Prostate gland (tissue), 2 donors: ENCODE data around the gene CDH22. TPM values are rescaled to one million over a fixed set of nuclear protein-coding genes. Genes with fewer than 3 reads are reported as not detected.

Source experiments
- DNase-seq: peaks from one replicate; pipeline ENCODE4 v3.0.0-alpha.2; 2019; ENCODE audit warnings: low spot score
- H3K27ac ChIP-seq, 2 donors: fragments of 200-600 bp; sonication (generic); 2 replicates each; pipeline ENCODE4 v1.5.1; 2017 to 2019
- H3K27me3 ChIP-seq: fragments of 200-600 bp; sonication (generic); replicated peaks from 2 replicates; pipeline ENCODE4 v1.5.1; 2019; ENCODE audit not compliant: insufficient read depth
- H3K36me3 ChIP-seq, 2 donors: fragments of 200-600 bp; sonication (generic); 1 replicate in 1 of 2; 2 replicates in 1 of 2; pipeline versions ENCODE4 v1.5.1 to v1.8.1; 2017 to 2019
- H3K4me1 ChIP-seq: fragments of 200-600 bp; sonication (generic); replicated peaks from 2 replicates; pipeline ENCODE4 v1.5.1; 2019
- H3K4me3 ChIP-seq, 2 donors: fragments of 200-600 bp; sonication (generic); 2 replicates each; pipeline ENCODE4 v1.5.1; 2017 to 2019
- H3K9me3 ChIP-seq: fragments of 200-600 bp; sonication (generic); 2 replicates; pipeline ENCODE4 v1.5.1; 2017
- CTCF ChIP-seq, 4 experiments: fragments of 200-600 bp in 2 of 4; fragments of 450-650 bp in 2 of 4; sonication (generic) in 2 of 4; IDR thresholded peaks; 1 replicate in 3 of 4; 2 replicates in 1 of 4; pipeline ENCODE4 v1.5.1; 2016 to 2019; ENCODE audit warnings: antibody characterized with exemption in 4 of 4, mild to moderate bottlenecking in 2 of 4, moderate library complexity in 2 of 4
- POLR2A ChIP-seq: fragments of 450-650 bp; IDR thresholded peaks from one replicate; pipeline ENCODE4 v1.6.1; 2016; ENCODE audit warnings: antibody characterized with exemption, mild to moderate bottlenecking
- POLR2AphosphoS5 ChIP-seq: sonication (generic); formaldehyde crosslinking; IDR thresholded peaks from one replicate; pipeline ENCODE4 v1.6.1; 2017; ENCODE audit warnings: antibody characterized with exemption
- WGBS: methylation state at CpG from one replicate; pipeline ENCODE4 v1.1.5; 2018; 5-methylcytosine and 5-hydroxymethylcytosine counted together
- intact Hi-C: fragments of 100-400 bp; cut with DNase I; formaldehyde crosslinking; loops from one replicate; pipeline ENCODE4 v1.14.2; 2022
- total RNA-seq, 2 donors: library from RNA; depleted of rRNA; stranded (reverse); fragments of >200 nt; gene quantifications; one replicate each; pipeline ENCODE4 v1.1.0, GENCODE V29; 2016

CDH22 gene
- total RNA-seq, 2 donors from 2014 or later = 1.9 to 3.3 TPM

DNA sequence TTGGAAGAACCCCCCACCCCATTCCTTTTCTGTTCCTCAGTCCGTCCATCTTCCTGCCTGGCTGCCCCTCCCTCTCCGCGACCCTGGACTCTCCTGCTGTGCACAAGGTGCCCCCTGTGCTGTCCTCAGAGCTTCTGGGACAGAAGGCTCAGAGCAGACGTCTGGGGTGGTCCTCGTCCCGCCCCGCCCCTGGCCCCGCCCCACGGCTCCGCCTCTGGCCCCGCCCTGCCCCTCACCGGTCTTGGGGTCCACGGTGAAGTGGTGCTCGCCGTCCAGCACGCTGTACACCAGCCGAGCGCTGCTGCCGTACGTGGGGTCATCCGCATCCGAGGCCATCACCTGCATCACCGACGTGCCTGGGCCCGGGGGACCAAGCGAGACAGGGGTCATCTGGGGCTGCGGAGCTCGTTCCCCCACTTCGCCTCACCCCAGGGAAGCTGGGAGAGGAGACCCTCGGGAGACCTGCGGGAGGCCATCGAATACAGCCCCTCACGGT is 81.0 kb downstream of the CDH22 start:
- intact Hi-C loops = no loop called here
- Histone ChIP-seq H3K4me3 (no peak overlapping the region), H3K27ac (no peak overlapping the region), H3K4me1 (peaks cover 6% of the 10 kb centered on the region), H3K36me3 (no peaks in the 10 kb centered on the region), H3K9me3 (no peaks in the 10 kb centered on the region), H3K27me3 (peaks cover 7% of the 10 kb centered on the region)
- no peak for DNase-seq
- no peak for TF ChIP-seq POLR2A
- no peak for TF ChIP-seq POLR2AphosphoS5
- TF ChIP-seq CTCF (IDR thresholded peaks at IDR 0.05) = no peak
- WGBS = 71% methylated on average over 33 of the region's 33 CpGs

- Histone ChIP-seq H3K9me3 (no peaks in the 10 kb centered on the region), H3K27me3 (peaks cover 7% of the 10 kb centered on the region), H3K36me3 (no peaks in the 10 kb centered on the region), H3K4me3 (no peak overlapping the region), H3K27ac (no peak overlapping the region), H3K4me1 (peaks cover 6% of the 10 kb centered on the region)
- intact Hi-C loops = no loop called here
- WGBS = 60% methylated on average over 8 of the region's 8 CpGs
- no peak for DNase-seq
- no peak for TF ChIP-seq CTCF (IDR thresholded peaks at IDR 0.05)
- no peak for TF ChIP-seq POLR2A
- TF ChIP-seq POLR2AphosphoS5 = no peak
Observed at GRCh38 chr20:46226602-46227001, 81.7 kb downstream of the CDH22 start.

- intact Hi-C loops = no loop called here
- Histone ChIP-seq H3K27me3 (peaks cover 6% of the 10 kb centered on the region), H3K4me3 (no peak overlapping the region), H3K4me1 (peaks cover 6% of the 10 kb centered on the region), H3K27ac (no peak overlapping the region), H3K9me3 (no peaks in the 10 kb centered on the region), H3K36me3 (no peaks in the 10 kb centered on the region)
- DNase-seq = peak; percentile 46
- WGBS = 34% methylated on average over 14 of the region's 14 CpGs
- TF ChIP-seq POLR2AphosphoS5 = peak; percentile 77
- TF ChIP-seq POLR2A = no peak
Observed at GRCh38 chr20:46222521-46223007, 85.7 kb downstream of the CDH22 start.

GRCh38 chr20:46221256-46221833 is 87.0 kb downstream of the CDH22 start:
- no peak for DNase-seq
- intact Hi-C loops = no loop called here
- TF ChIP-seq POLR2A (no peak), CTCF (IDR thresholded peaks at IDR 0.05) (no peak), POLR2AphosphoS5 (no peak)
- H3K27me3 ChIP-seq = no peaks in the 10 kb centered on the region
- WGBS = 82% methylated on average over 9 of the region's 9 CpGs
- H3K9me3 ChIP-seq = no peaks in the 10 kb centered on the region
- H3K27ac ChIP-seq = no peak overlapping the region
- H3K36me3 ChIP-seq = no peaks in the 10 kb centered on the region
- H3K4me3 ChIP-seq = no peak overlapping the region
- peaks cover 6% of the 10 kb centered on the region for H3K4me1 ChIP-seq

GRCh38 chr20:46220455-46221207 is 87.7 kb downstream of the CDH22 start:
- Histone ChIP-seq H3K9me3 (no peaks in the 10 kb centered on the region), H3K27ac (no peak overlapping the region), H3K36me3 (no peaks in the 10 kb centered on the region), H3K4me3 (no peak overlapping the region), H3K27me3 (no peaks in the 10 kb centered on the region), H3K4me1 (peaks cover 6% of the 10 kb centered on the region)
- TF ChIP-seq POLR2A (no peak), POLR2AphosphoS5 (no peak), CTCF (IDR thresholded peaks at IDR 0.05) (no peak)
- no peak for DNase-seq
- intact Hi-C loops = no loop called here
- 78% methylated on average over 10 of the region's 10 CpGs for WGBS
